Neural progenitor cell (in vitro differentiated cells): Measurements from ENCODE around the gene ASTN2. TPM values are rescaled to one million over a fixed set of nuclear protein-coding genes. Genes with fewer than 3 reads are reported as not detected.

Source experiments
- DNase-seq: peaks from one replicate; pipeline ENCODE4 v3.0.0-alpha.2; 2016; ENCODE audit warnings: low spot score
- H2AFZ ChIP-seq: fragments of 200-600 bp; sonication (generic); replicated peaks from 2 replicates; pipeline ENCODE4 v1.6.1; 2016; ENCODE audit warnings: antibody characterized with exemption
- H3F3A ChIP-seq: fragments of 200-600 bp; sonication (generic); 2 replicates; pipeline ENCODE4 v1.6.1; 2016; ENCODE audit warnings: antibody characterized with exemption, low read depth
- H3K27ac ChIP-seq: fragments of 200-600 bp; sonication (generic); 2 replicates; pipeline ENCODE4 v1.5.1; 2016; ENCODE audit warnings: mild to moderate bottlenecking
- H3K27me3 ChIP-seq: fragments of 200-600 bp; sonication (generic); 2 replicates; pipeline ENCODE4 v1.6.1; 2016; ENCODE audit warnings: mild to moderate bottlenecking, moderate library complexity
- H3K36me3 ChIP-seq: fragments of 200-600 bp; sonication (generic); 2 replicates; pipeline ENCODE4 v1.5.1; 2016
- H3K4me1 ChIP-seq: fragments of 200-600 bp; sonication (generic); 2 replicates; pipeline ENCODE4 v1.6.1; 2016; ENCODE audit warnings: mixed run types
- H3K4me2 ChIP-seq: fragments of 200-600 bp; sonication (generic); 2 replicates; pipeline ENCODE4 v1.6.1; 2016
- H3K4me3 ChIP-seq: fragments of 200-600 bp; sonication (generic); 2 replicates; pipeline ENCODE4 v1.5.1; 2016
- H3K79me2 ChIP-seq: fragments of 200-600 bp; sonication (generic); 2 replicates; pipeline ENCODE4 v1.6.1; 2016; ENCODE audit warnings: low read depth
- H3K9ac ChIP-seq: fragments of 200-600 bp; sonication (generic); 2 replicates; pipeline ENCODE4 v1.6.1; 2016
- H3K9me3 ChIP-seq: fragments of 200-600 bp; sonication (generic); 2 replicates; pipeline ENCODE4 v1.5.1; 2016; ENCODE audit warnings: low read depth
- H4K20me1 ChIP-seq: fragments of 200-600 bp; sonication (generic); 2 replicates; pipeline ENCODE4 v1.6.1; 2016; ENCODE audit warnings: low read depth
- H3K27ac Mint-ChIP-seq: 3 replicates; pipeline ENCODE4 v1.8.0; 2021; ENCODE audit warnings: mixed read lengths
- H3K27me3 Mint-ChIP-seq: 2 replicates; pipeline ENCODE4 v1.8.0; 2022; ENCODE audit warnings: low read depth, mild to moderate bottlenecking, inconsistent platforms, moderate library complexity, mixed read lengths; ENCODE audit not compliant: insufficient read depth
- H3K36me3 Mint-ChIP-seq: 3 replicates; pipeline ENCODE4 v1.8.0; 2021; ENCODE audit warnings: mixed read lengths
- H3K4me1 Mint-ChIP-seq: 3 replicates; pipeline ENCODE4 v1.8.0; 2021; ENCODE audit warnings: mixed read lengths
- H3K4me3 Mint-ChIP-seq: 3 replicates; pipeline ENCODE4 v1.8.0; 2021; ENCODE audit warnings: mild to moderate bottlenecking, moderate library complexity, mixed read lengths
- H3K9me3 Mint-ChIP-seq: 3 replicates; pipeline ENCODE4 v1.8.0; 2020; ENCODE audit warnings: mixed read lengths
- CTCF ChIP-seq: fragments of 200-600 bp; sonication (generic); IDR thresholded peaks from 2 replicates; pipeline ENCODE4 v1.5.1; 2017; ENCODE audit warnings: antibody characterized with exemption, mild to moderate bottlenecking
- EZH2 ChIP-seq: fragments of 200-600 bp; sonication (generic); IDR thresholded peaks from 2 replicates; pipeline ENCODE4 v1.6.1; 2017; ENCODE audit warnings: antibody characterized with exemption, mild to moderate bottlenecking, moderate library complexity
- EZH2phosphoT487 ChIP-seq: fragments of 200-600 bp; sonication (generic); IDR thresholded peaks from 2 replicates; pipeline ENCODE4 v1.6.1; 2017; ENCODE audit warnings: antibody characterized with exemption
- total RNA-seq: library from RNA; depleted of rRNA; stranded (reverse); fragments of >200 nt; gene quantifications from 2 replicates; pipeline ENCODE4 v1.2.3, GENCODE V29; 2015; ENCODE audit warnings: low replicate concordance

ASTN2 gene
- total RNA-seq, 1 donor from 2014 or later = 8.0 TPM

- H4K20me1 ChIP-seq = no peaks in the 10 kb centered on the region
- H3K9ac ChIP-seq = no peak overlapping the region
- H3K27ac ChIP-seq = no peak overlapping the region
- Mint-ChIP-seq H3K4me3 (no peak overlapping the region), H3K4me1 (no peaks in the 10 kb centered on the region), H3K27me3 (no peaks in the 10 kb centered on the region), H3K36me3 (no peaks in the 10 kb centered on the region), H3K9me3 (peaks cover 21% of the 10 kb centered on the region), H3K27ac (no peak overlapping the region)
- H3K4me1 ChIP-seq = no peaks in the 10 kb centered on the region
- TF ChIP-seq CTCF (no peak), EZH2phosphoT487 (no peak), EZH2 (no peak)
- H3K4me3 ChIP-seq = no peak overlapping the region
- no peaks in the 10 kb centered on the region for H3K9me3 ChIP-seq
- no peaks in the 10 kb centered on the region for H3F3A ChIP-seq
- H3K79me2 ChIP-seq = no peaks in the 10 kb centered on the region
- no peaks in the 10 kb centered on the region for H3K36me3 ChIP-seq
- no peak for DNase-seq
- no peak overlapping the region for H2AFZ ChIP-seq
- no peak overlapping the region for H3K4me2 ChIP-seq
- no peaks in the 10 kb centered on the region for H3K27me3 ChIP-seq
Observed at GRCh38 chr9:116873937-116874914, 540.6 kb downstream of the ASTN2 start.

- Mint-ChIP-seq H3K4me3 (no peak overlapping the region), H3K36me3 (no peaks in the 10 kb centered on the region), H3K9me3 (peaks cover 21% of the 10 kb centered on the region), H3K4me1 (no peaks in the 10 kb centered on the region), H3K27me3 (no peaks in the 10 kb centered on the region), H3K27ac (no peak overlapping the region)
- Histone ChIP-seq H3K27me3 (no peaks in the 10 kb centered on the region), H3K27ac (no peak overlapping the region), H3F3A (no peaks in the 10 kb centered on the region), H3K9me3 (no peaks in the 10 kb centered on the region), H3K79me2 (no peaks in the 10 kb centered on the region), H2AFZ (no peak overlapping the region), H4K20me1 (no peaks in the 10 kb centered on the region), H3K36me3 (no peaks in the 10 kb centered on the region), H3K4me2 (no peak overlapping the region), H3K4me1 (peaks cover 2% of the 10 kb centered on the region), H3K4me3 (no peak overlapping the region), H3K9ac (no peak overlapping the region)
- TF ChIP-seq EZH2 (no peak), EZH2phosphoT487 (no peak), CTCF (no peak)
- DNase-seq = no peak
Observed at GRCh38 chr9:116873491-116873890, 541.4 kb downstream of the ASTN2 start.

GRCh38 chr9:116870566-116870965 lies 544.3 kb downstream of the ASTN2 start:
- no peak for TF ChIP-seq EZH2
- no peak for TF ChIP-seq EZH2phosphoT487
- TF ChIP-seq CTCF = no peak
- H3K4me2 ChIP-seq = no peak overlapping the region
- no peaks in the 10 kb centered on the region for H4K20me1 ChIP-seq
- no peak overlapping the region for H3K9ac ChIP-seq
- no peaks in the 10 kb centered on the region for H3K79me2 ChIP-seq
- no peak overlapping the region for H2AFZ ChIP-seq
- Mint-ChIP-seq H3K27ac (no peak overlapping the region), H3K27me3 (no peaks in the 10 kb centered on the region), H3K4me1 (no peaks in the 10 kb centered on the region), H3K36me3 (no peaks in the 10 kb centered on the region), H3K9me3 (peaks cover 6% of the 10 kb centered on the region), H3K4me3 (no peak overlapping the region)
- H3K27ac ChIP-seq = no peak overlapping the region
- no peaks in the 10 kb centered on the region for H3K9me3 ChIP-seq
- no peak overlapping the region for H3K4me3 ChIP-seq
- H3F3A ChIP-seq = peaks cover 3% of the 10 kb centered on the region
- H3K27me3 ChIP-seq = no peaks in the 10 kb centered on the region
- H3K36me3 ChIP-seq = no peaks in the 10 kb centered on the region
- H3K4me1 ChIP-seq = peaks cover 8% of the 10 kb centered on the region
- DNase-seq = no peak
